HEK293T (cell line): ENCODE data around the gene NID2.

Experiments
- BHLHE40 ChIP-seq: fragments of 450-650 bp; IDR thresholded peaks from 2 replicates; pipeline ENCODE4 v1.6.1; 2016; ENCODE audit warnings: mild to moderate bottlenecking, moderate library complexity, borderline replicate concordance
- CTBP1 ChIP-seq: fragments of 450-650 bp; IDR thresholded peaks from 2 replicates; pipeline ENCODE4 v1.6.1; 2016; ENCODE audit warnings: borderline replicate concordance
- FOXA1 ChIP-seq: fragments of 450-650 bp; IDR thresholded peaks from 2 replicates; pipeline ENCODE4 v1.6.1; 2016; ENCODE audit warnings: mild to moderate bottlenecking
- SP1 ChIP-seq: fragments of 450-650 bp; IDR thresholded peaks from 2 replicates; pipeline ENCODE4 v1.6.1; 2017
- SUZ12 ChIP-seq: fragments of 450-650 bp; IDR thresholded peaks from 2 replicates; pipeline ENCODE4 v1.6.1; 2016; ENCODE audit warnings: mild to moderate bottlenecking
- TARDBP ChIP-seq: fragments of 450-650 bp; IDR thresholded peaks from 2 replicates; pipeline ENCODE4 v1.6.1; 2016

DNA sequence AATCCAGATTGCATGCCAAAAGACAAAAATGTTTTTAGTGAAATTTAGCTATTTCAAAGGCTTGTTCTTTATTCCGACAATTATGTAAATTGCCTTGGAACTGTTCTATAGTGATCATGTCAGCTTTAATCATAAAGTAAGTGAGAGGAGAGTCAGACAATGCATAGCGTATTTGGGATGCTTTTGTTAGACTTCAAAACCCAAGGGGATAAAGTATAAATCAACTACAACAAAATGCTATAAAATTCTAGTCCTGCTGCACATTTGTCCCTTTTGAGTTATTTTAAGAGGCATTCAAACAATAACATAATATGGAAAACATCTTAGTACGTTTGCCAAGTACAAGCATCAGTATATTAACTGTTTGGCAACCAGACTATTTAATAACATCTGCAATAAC lies 68.2 kb downstream of the NID2 start:
- TF ChIP-seq CTBP1 (no peak), SP1 (no peak), BHLHE40 (no peak), TARDBP (no peak), FOXA1 (no peak), SUZ12 (no peak)
